ENCODE data around the gene PARP12. TPM values are rescaled to one million over a fixed set of nuclear protein-coding genes. Genes with fewer than 3 reads are reported as not detected.

PARP12 gene
- total RNA-seq, 1 donor from 2014 or later: 31.5 TPM

DNA sequence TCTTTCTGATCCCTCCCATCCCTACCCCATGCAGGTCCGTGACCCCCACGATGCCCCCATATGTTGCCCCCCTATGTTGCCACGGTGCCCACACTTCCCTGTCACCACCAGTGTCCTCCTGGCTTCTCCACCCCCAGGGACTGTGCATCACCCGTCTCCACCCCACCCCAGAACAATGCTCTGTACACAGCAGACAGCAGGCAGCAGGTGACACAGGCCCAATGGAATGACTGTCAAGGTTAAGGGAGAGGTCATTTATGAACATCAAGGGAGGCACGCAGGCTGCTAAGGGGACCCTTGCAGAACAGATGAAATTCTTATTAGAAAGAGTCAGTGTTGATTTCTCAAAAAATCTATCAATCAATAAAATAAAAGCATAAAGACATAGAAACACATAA is 71.5 kb downstream of the PARP12 start:
- DNase-seq: no peak

- no peak for DNase-seq
Measured at GRCh38 chr7:139990571-139991268, 72.0 kb downstream of the PARP12 start.

- no peak for DNase-seq
Measured at GRCh38 chr7:139990142-139990535, 72.6 kb downstream of the PARP12 start.

DNA sequence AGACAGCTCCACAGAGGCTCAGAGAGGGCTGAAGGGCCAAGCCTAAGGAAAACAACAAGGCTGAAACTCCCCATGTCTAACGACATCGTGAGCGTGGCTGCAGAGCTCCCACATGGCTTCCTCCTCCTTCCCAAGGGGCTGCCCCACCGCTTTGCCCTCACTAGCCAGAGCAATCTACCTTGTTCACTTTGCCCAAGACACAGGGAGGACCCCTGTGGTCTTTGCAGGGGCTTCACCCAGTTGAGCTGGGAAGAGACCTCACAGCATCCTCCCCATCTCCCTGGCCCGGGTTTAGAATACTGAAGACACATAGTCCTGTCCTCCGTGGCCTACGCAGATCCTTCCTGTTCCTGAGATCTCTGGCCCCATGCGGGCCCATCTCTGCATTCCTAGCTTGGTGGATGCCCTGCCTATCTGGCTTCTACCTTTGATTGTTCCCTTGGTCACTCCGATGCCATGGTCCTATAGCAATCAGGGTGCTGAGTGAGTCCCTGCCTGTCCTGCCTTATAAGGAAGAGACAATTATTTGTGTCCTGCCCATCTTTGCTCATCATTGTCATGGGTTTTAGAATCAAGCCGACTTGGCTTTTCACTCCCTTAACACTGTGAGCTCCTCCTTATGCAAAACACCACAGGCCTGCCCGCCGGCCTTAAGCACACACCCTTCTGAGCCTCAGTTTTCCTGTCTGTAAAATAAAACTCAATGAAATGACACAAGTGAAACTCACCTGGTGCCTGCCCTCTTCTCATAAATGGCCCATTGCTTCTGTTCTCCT is 73.2 kb downstream of the PARP12 start:
- DNase-seq: no peak

- DNase-seq: no peak
Measured at GRCh38 chr7:139987691-139988516, 74.8 kb downstream of the PARP12 start.

GRCh38 chr7:139985811-139986210 is 76.9 kb downstream of the PARP12 start:
- no peak for DNase-seq

- no peak for DNase-seq
Measured at GRCh38 chr7:139984642-139985539, 77.9 kb downstream of the PARP12 start.

DNA sequence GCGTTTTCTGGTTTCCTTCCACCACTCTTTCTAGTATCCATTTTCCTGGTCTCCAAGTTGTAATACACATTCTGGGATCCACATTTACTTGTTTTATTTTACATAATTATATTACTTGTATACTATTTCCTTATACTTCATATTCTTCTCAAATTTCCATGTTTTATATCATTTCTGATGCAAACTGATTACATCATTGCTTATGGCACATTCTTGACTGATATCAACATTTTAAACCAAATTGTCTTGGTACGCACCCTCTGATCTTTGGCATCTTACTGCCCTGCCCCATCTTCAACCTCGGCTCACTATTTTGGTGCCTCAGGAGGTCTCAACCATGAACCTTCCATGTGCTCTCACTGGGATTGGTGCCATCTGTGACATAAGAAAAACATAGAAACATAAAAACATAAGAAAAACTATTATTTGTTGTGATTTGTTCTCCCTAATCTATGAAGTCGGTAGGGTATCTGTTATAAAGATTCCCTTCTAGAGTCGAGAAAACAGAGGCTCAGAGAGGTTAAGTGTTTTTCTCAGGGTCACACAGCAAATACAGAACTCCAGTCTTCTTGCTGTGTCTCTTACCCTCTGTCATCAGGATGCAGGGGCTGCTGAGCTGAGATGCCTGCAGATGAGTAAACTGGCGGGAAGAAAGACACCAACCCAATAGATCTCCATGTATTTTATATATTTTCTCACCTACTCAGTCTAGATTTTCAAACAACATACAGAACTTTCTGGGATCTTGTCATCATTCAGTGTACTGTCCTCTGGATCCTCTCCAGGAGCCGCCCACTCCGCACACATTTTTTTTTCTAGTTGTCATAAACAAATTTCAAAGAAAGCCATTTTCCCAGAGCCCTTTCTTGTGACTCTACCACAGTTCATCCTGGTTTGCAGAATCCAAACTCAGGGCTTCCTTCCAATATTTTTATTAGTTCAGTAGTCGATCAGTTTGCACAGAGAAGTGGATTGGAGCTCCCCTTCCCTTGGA is 79.5 kb downstream of the PARP12 start:
- no peak for DNase-seq

DNA sequence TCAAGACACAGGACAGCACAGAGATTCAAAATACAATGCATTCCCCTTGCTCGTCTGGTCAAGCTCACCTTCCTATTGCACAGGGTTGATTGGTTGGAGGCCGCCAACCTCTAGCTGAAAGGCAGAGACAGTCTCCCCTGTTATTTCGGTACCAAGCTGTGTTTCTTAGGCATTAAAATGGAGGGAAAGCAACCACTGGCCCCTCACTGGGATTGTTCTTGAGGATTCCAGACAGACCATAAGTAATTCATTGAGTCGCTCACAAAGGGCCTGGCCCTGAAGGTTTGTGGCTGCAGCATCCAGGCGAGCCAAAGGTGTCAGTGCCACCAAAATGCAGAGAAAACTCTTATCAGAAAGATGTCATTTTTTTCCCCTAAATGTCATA is 81.2 kb downstream of the PARP12 start:
- no peak for DNase-seq

DNA sequence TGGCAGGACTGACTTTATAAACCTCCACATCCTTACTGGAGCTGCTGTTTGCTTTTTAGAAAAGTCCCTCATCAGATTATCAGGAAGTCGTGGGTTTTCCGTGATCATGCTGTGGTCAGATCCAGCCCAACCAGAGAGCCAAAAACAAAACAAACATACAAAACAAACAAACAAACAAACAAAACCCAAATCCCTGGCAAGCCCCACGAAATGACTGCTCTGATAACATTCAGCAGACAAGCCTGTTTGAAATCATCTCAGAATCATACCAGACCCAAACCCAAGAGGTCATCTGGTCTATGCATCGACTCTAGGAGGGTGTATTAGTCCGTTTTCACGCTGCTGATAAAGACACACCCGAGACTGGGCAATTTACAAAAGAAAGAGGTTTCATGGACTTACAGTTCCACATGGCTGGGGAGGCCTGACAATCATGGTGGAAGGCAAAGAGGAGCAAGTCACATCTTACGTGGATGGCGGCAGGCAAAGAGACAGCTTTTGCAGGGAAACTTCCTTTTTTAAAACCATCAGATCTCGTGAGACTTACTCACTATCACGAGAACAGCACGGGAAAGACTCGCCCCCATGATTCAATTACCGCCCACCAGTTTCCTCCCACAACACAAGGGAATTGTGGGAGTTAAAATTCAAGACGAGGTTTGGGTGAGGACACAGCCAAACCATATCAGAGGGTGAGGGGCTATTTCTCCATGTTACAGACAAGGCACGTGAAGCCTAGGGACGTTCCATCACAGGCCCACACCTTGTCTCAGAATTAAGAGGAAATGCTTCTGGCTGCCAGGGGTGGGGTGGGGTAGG is 85.7 kb downstream of the PARP12 start:
- DNase-seq: no peak

DNA sequence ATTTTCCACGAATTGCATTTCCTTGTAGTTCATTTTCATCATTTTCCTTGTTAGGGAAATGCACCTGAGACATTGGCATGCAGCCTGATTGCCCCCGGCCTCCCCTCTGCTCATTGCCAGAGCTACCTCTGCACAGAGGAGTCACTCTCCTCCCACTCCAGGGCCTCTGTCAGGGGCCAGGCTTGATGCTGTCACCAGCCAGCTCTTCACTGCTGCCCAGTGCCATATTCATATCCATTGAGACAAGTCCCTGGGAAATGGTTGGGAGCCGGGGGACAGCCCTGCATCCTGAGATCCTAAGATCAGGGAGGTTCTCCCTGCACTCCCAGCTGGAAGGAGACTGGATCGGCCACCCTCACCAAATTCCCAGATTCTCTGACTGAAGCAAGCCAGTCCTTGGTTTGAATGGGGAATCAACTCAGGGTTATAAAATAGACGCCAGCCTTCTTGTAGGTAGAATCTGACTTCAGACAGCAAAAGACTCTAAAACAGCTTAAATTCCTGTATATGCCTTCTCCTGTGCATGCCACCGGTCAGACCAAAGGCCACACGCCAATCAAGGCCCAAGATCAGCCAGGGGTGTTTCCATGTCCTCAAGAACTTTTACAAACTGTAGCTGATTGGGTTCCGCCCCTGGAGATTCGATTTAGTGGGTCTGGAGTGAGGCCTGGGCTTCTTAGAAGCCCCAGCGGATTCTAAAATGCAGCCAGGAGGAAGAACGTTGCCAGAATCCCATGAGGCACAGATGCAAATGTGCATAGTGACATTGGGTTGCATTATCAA is 86.5 kb downstream of the PARP12 start:
- no peak for DNase-seq

GRCh38 chr7:139974179-139974811 is 88.5 kb downstream of the PARP12 start:
- DNase-seq: no peak

Small RNA genes within 50 kb of the gene (small RNA-seq; reads per million reads assigned to genes)
- not detected for gene RF00019 (ENCODE audit: low replicate concordance)

Other genes with a start within 250 kb of the PARP12 start
- 7.6 TPM for gene TBXAS1, start 233.7 kb downstream of the PARP12 start, total RNA-seq
- gene KDM7A, start 114.0 kb upstream of the PARP12 start, total RNA-seq: 17.4 TPM

Measured in tongue (tissue), 3 donors.